Measurements from ENCODE around the gene RIMKLA. TPM values are rescaled to one million over a fixed set of nuclear protein-coding genes. Genes with fewer than 3 reads are reported as not detected.

The RIMKLA gene
- polyA plus RNA-seq, 3 donors = not detected

- Histone ChIP-seq H2AFZ (ENCODE audit: insufficient read depth, low read depth, low read length, poor library complexity, severe bottlenecking) (no peak overlapping the region), H3K36me3 (replicated peaks in 1 of 2; ENCODE audit: control insufficient read depth in 1 of 2, insufficient read depth in 2 of 2, low read length in 2 of 2) (no peaks in the 10 kb centered on the region), H3K9ac (ENCODE audit: insufficient read depth, low read length, poor library complexity, severe bottlenecking) (no peak overlapping the region), H3K27me3 (ENCODE audit: control insufficient read depth in 2 of 2, insufficient read depth in 2 of 2, low read length in 2 of 2) (peaks cover 0 to 5% of the 10 kb centered on the region in 2 donors), H3K4me2 (replicated peaks; ENCODE audit: extremely low read depth, low read length, poor library complexity, severe bottlenecking) (no peak overlapping the region), H4K20me1 (ENCODE audit: insufficient read depth, low read length) (no peaks in the 10 kb centered on the region), H3K9me3 (replicated peaks in 1 of 2; ENCODE audit: control insufficient read depth in 1 of 2, insufficient read depth in 1 of 2, low read length in 2 of 2) (no peaks in the 10 kb centered on the region), H3K27ac (ENCODE audit: low read depth in 1 of 2, low read length in 2 of 2) (no peak overlapping the region), H3K79me2 (ENCODE audit: insufficient read depth, low read length) (no peaks in the 10 kb centered on the region), H3K4me1 (ENCODE audit: control insufficient read depth in 1 of 2, insufficient read depth in 2 of 2, low read length in 2 of 2) (no peaks in the 10 kb centered on the region), H3K4me3 (replicated peaks in 1 of 3; ENCODE audit: low read depth in 2 of 3, low read length in 3 of 3) (no peak overlapping the region)
- Mint-ChIP-seq H3K4me1 (no peaks in the 10 kb centered on the region), H3K36me3 (no peaks in the 10 kb centered on the region), H3K27me3 (ENCODE audit: low read depth in 3 of 3) (peaks cover 7 to 16% (median 9%) of the 10 kb centered on the region in 3 donors), H3K4me3 (no peak overlapping the region), H3K9me3 (no peaks in the 10 kb centered on the region), H3K27ac (peak overlapping the region in 1 of 7 donors; percentile 48)
- DNase-seq = no peak
- no peak for TF ChIP-seq CTCF (IDR thresholded peaks at IDR 0.05)
- intact Hi-C loops (cut with micrococcal nuclease) = no loop called here
Measured at GRCh38 chr1:42370876-42371549, 9.6 kb upstream of the RIMKLA start.

GRCh38 chr1:42372796-42373195 is 7.8 kb upstream of the RIMKLA start:
- TF ChIP-seq CTCF (IDR thresholded peaks at IDR 0.05) = no peak
- Mint-ChIP-seq H3K27me3 (ENCODE audit: low read depth in 3 of 3) (peaks cover 10 to 17% (median 16%) of the 10 kb centered on the region in 3 donors), H3K4me3 (no peak overlapping the region), H3K36me3 (no peaks in the 10 kb centered on the region), H3K27ac (no peak overlapping the region), H3K9me3 (peaks cover 0 to 3% (median 0%) of the 10 kb centered on the region in 7 donors), H3K4me1 (no peaks in the 10 kb centered on the region)
- Histone ChIP-seq H3K27me3 (ENCODE audit: control insufficient read depth in 2 of 2, insufficient read depth in 2 of 2, low read length in 2 of 2) (peaks cover 0 to 5% of the 10 kb centered on the region in 2 donors), H3K27ac (ENCODE audit: low read depth in 1 of 2, low read length in 2 of 2) (no peak overlapping the region), H2AFZ (ENCODE audit: insufficient read depth, low read depth, low read length, poor library complexity, severe bottlenecking) (no peak overlapping the region), H3K4me1 (ENCODE audit: control insufficient read depth in 1 of 2, insufficient read depth in 2 of 2, low read length in 2 of 2) (no peaks in the 10 kb centered on the region), H3K4me2 (replicated peaks; ENCODE audit: extremely low read depth, low read length, poor library complexity, severe bottlenecking) (no peak overlapping the region), H3K36me3 (replicated peaks in 1 of 2; ENCODE audit: control insufficient read depth in 1 of 2, insufficient read depth in 2 of 2, low read length in 2 of 2) (no peaks in the 10 kb centered on the region), H3K4me3 (replicated peaks in 1 of 3; ENCODE audit: low read depth in 2 of 3, low read length in 3 of 3) (no peak overlapping the region), H3K9me3 (replicated peaks in 1 of 2; ENCODE audit: control insufficient read depth in 1 of 2, insufficient read depth in 1 of 2, low read length in 2 of 2) (no peaks in the 10 kb centered on the region), H3K79me2 (ENCODE audit: insufficient read depth, low read length) (no peaks in the 10 kb centered on the region), H4K20me1 (ENCODE audit: insufficient read depth, low read length) (no peaks in the 10 kb centered on the region), H3K9ac (ENCODE audit: insufficient read depth, low read length, poor library complexity, severe bottlenecking) (no peak overlapping the region)
- DNase-seq = no peak
- WGBS (ENCODE audit: insufficient coverage) = no CpG with 5 or more reads among the region's 2 CpGs
- intact Hi-C loops (cut with micrococcal nuclease) = no loop called here
